A549 (cell line): ENCODE results near the gene SV2A.

ENCODE experiments used
- CEBPB ChIP-seq, 2 experiments: fragments of >200 bp in 1 of 2; sonication (Bioruptor Twin) in 1 of 2; formaldehyde crosslinking in 1 of 2; IDR thresholded peaks; 2 replicates each; pipeline ENCODE4 v1.6.1; 2012 to 2016
- CTCF ChIP-seq: fragments of >200 bp; sonication (Bioruptor Twin); formaldehyde crosslinking; IDR thresholded peaks from 3 replicates; pipeline ENCODE4 v1.5.1; 2016
- EP300 ChIP-seq, 2 experiments: fragments of >200 bp; sonication (Bioruptor Twin); formaldehyde crosslinking; IDR thresholded peaks; 2 replicates in 1 of 2; 3 replicates in 1 of 2; pipeline ENCODE4 v1.6.1; 2016 to 2017
- ESRRA ChIP-seq: fragments of 150-350 bp; IDR thresholded peaks from 2 replicates; pipeline ENCODE4 v1.6.1; 2014; ENCODE audit warnings: mild to moderate bottlenecking, low read length, borderline replicate concordance
- MYC ChIP-seq: IDR thresholded peaks from 2 replicates; pipeline ENCODE4 v1.6.1; 2012; ENCODE audit warnings: mild to moderate bottlenecking, inconsistent platforms, low read length, improper control_type of control experiment, borderline replicate concordance
- PHF8 ChIP-seq: fragments of 200-600 bp; sonication (generic); IDR thresholded peaks from 2 replicates; pipeline ENCODE4 v1.6.1; 2016; ENCODE audit warnings: low read depth, mild to moderate bottlenecking, antibody characterized with exemption, moderate library complexity, borderline replicate concordance
- POLR2A ChIP-seq: IDR thresholded peaks from 2 replicates; pipeline ENCODE4 v1.6.1; 2012; ENCODE audit warnings: mild to moderate bottlenecking, low read length
- RAD21 ChIP-seq, 2 experiments: fragments of >200 bp in 1 of 2; sonication (Bioruptor Twin) in 1 of 2; formaldehyde crosslinking in 1 of 2; IDR thresholded peaks in 1 of 2; conservative IDR thresholded peaks in 1 of 2; 2 replicates in 1 of 2; 3 replicates in 1 of 2; pipeline ENCODE4 v1.6.1; 2012 to 2018; ENCODE audit warnings: inconsistent platforms in 1 of 2
- RFX5 ChIP-seq: fragments of 450-650 bp; IDR thresholded peaks from 2 replicates; pipeline ENCODE4 v1.7.1; 2014; ENCODE audit warnings: antibody characterized with exemption, mild to moderate bottlenecking, moderate library complexity
- SMC3 ChIP-seq: fragments of >200 bp; sonication (Bioruptor Twin); formaldehyde crosslinking; IDR thresholded peaks from 3 replicates; pipeline ENCODE4 v1.6.1; 2018; ENCODE audit warnings: inconsistent platforms
- ZNF302 ChIP-seq: fragments of 250-450 bp; sonication (Bioruptor Pico); IDR thresholded peaks from 2 replicates; pipeline ENCODE4 v1.9.0; 2021; ENCODE audit warnings: inconsistent platforms, mild to moderate bottlenecking, moderate library complexity

GRCh38 chr1:149886396-149887195 is 31.0 kb downstream of the SV2A start:
- TF ChIP-seq CEBPB (IDR thresholded peaks at IDR 0.05) = peak in 1 of 2 experiments; percentile 15; a peak in 1 of 4 replicates
- peak; percentile 59; the same call in 1 of the 2 replicates for TF ChIP-seq RFX5
- TF ChIP-seq CTCF = no peak
- TF ChIP-seq ESRRA = no peak
- no peak for TF ChIP-seq SMC3
- TF ChIP-seq ZNF302 (CRISPR knock-in tag) = no peak
- TF ChIP-seq MYC = no peak
- no peak for TF ChIP-seq EP300 (IDR thresholded peaks at IDR 0.05)
- 0 out of 5 replicates have a peak, but pooled peaks of 1 of the 2 experiments have one; percentile 6 for TF ChIP-seq RAD21 (conservative IDR thresholded peaks at IDR 0.05 in 1 of 2, IDR thresholded peaks at IDR 0.05 in 1 of 2)
- TF ChIP-seq POLR2A = peak; percentile 95
- TF ChIP-seq PHF8 = peak; percentile 79
